IMR-90 (cell line): ENCODE data around the gene SLC2A6. TPM values are rescaled to one million over a fixed set of nuclear protein-coding genes. Genes with fewer than 3 reads are reported as not detected.
A peak's percentile ranks its signal among the peaks of the same experiment; 100 is the strongest.

Source experiments
- ATAC-seq: fragments of 200-7000 bp; cut with Tn5 transposase; 2 replicates; pipeline ENCODE4 v1.9.1; 2020; ENCODE audit warnings: low read depth, mild to moderate bottlenecking, moderate library complexity
- BruUV-seq: library from RNA; stranded (reverse); fragments of 400-500 nt; replicated peaks from 2 replicates; lab custom pipeline; 2021; lab: Mats Ljungman, UMichigan
- CTCF ChIA-PET: fragments of 300-600 bp; formaldehyde crosslinking; extraction: SDS; loops from one replicate; lab custom pipeline; 2021; ENCODE audit warnings: antibody characterized with exemption; lab: Yijun Ruan, JAX
- POLR2A ChIA-PET: fragments of 300-600 bp; sonication (Branson Sonifier 250); formaldehyde crosslinking; loops from one replicate; lab custom pipeline; 2022; ENCODE audit warnings: antibody characterized with exemption; ENCODE audit not compliant: unreplicated experiment; lab: Charles Lee
- DNase-seq: peaks from one replicate; pipeline ENCODE4 v3.0.0; 2013
- H2AFZ ChIP-seq: replicated peaks from 2 replicates; pipeline ENCODE3; 2013; ENCODE audit warnings: low read length, mild to moderate bottlenecking; ENCODE audit not compliant: poor library complexity
- H2AK5ac ChIP-seq: 2 replicates; pipeline ENCODE4 v1.6.1; 2013; ENCODE audit warnings: low read depth, low read length, inconsistent platforms
- H2AK9ac ChIP-seq: replicated peaks from 2 replicates; pipeline ENCODE3; 2013; ENCODE audit warnings: mild to moderate bottlenecking, low read depth, low read length, moderate library complexity; ENCODE audit not compliant: poor library complexity
- H2BK120ac ChIP-seq: 2 replicates; pipeline ENCODE4 v1.6.1; 2013; ENCODE audit warnings: low read depth, low read length, inconsistent platforms
- H2BK15ac ChIP-seq: 3 replicates; pipeline ENCODE4 v1.6.1; 2013; ENCODE audit warnings: low read depth, low read length, inconsistent platforms
- H2BK20ac ChIP-seq: 2 replicates; pipeline ENCODE4 v1.6.1; 2013; ENCODE audit warnings: low read depth, mild to moderate bottlenecking, inconsistent platforms, low read length, moderate library complexity
- H2BK5ac ChIP-seq: 2 replicates; pipeline ENCODE4 v1.6.1; 2013; ENCODE audit warnings: mild to moderate bottlenecking, low read depth, low read length, inconsistent platforms; ENCODE audit not compliant: poor library complexity, severe bottlenecking
- H3K14ac ChIP-seq: replicated peaks from 2 replicates; pipeline ENCODE4 v1.6.1; 2013; ENCODE audit warnings: low read depth, low read length, inconsistent platforms
- H3K18ac ChIP-seq: 2 replicates; pipeline ENCODE4 v1.6.1; 2013; ENCODE audit warnings: low read depth, low read length, control low read depth
- H3K23ac ChIP-seq: 2 replicates; pipeline ENCODE4 v1.6.1; 2013; ENCODE audit warnings: low read depth, low read length, inconsistent platforms
- H3K27ac ChIP-seq: 2 replicates; pipeline ENCODE4 v1.5.1; 2013; ENCODE audit warnings: mild to moderate bottlenecking, control low read depth, low read length; ENCODE audit not compliant: insufficient read depth
- H3K27me3 ChIP-seq: 2 replicates; pipeline ENCODE4 v1.6.1; 2013; ENCODE audit warnings: low read length; ENCODE audit not compliant: control insufficient read depth, insufficient read depth
- H3K36me3 ChIP-seq: 2 replicates; pipeline ENCODE4 v1.6.1; 2013; ENCODE audit warnings: low read length, mixed read lengths; ENCODE audit not compliant: control insufficient read depth, insufficient read depth
- H3K4ac ChIP-seq: 2 replicates; pipeline ENCODE4 v1.6.1; 2013; ENCODE audit warnings: low read depth, low read length, inconsistent platforms
- H3K4me1 ChIP-seq: 2 replicates; pipeline ENCODE4 v1.6.1; 2013; ENCODE audit warnings: low read length, mixed read lengths; ENCODE audit not compliant: control insufficient read depth, insufficient read depth
- H3K4me2 ChIP-seq: 2 replicates; pipeline ENCODE4 v1.6.1; 2013; ENCODE audit warnings: low read depth, mild to moderate bottlenecking, control low read depth, low read length, moderate library complexity
- H3K4me3 ChIP-seq: 2 replicates; pipeline ENCODE4 v1.5.1; 2013; ENCODE audit warnings: low read depth, mild to moderate bottlenecking, control low read depth, low read length, moderate library complexity; ENCODE audit not compliant: insufficient read depth
- H3K56ac ChIP-seq: 2 replicates; pipeline ENCODE4 v1.6.1; 2013; ENCODE audit warnings: low read length, inconsistent platforms; ENCODE audit not compliant: insufficient read depth; ENCODE audit errors: extremely low read depth
- H3K79me1 ChIP-seq, 2 experiments: 2 replicates each; pipeline ENCODE4 v1.6.1; 2013; ENCODE audit warnings: low read length in 2 of 2, inconsistent platforms in 1 of 2, low read depth in 1 of 2
- H3K9ac ChIP-seq: 2 replicates; pipeline ENCODE4 v1.6.1; 2013; ENCODE audit warnings: low read depth, low read length, control low read depth
- H3K9me1 ChIP-seq: 2 replicates; pipeline ENCODE4 v1.6.1; 2013; ENCODE audit warnings: low read length, inconsistent platforms; ENCODE audit not compliant: insufficient read depth
- H3K9me3 ChIP-seq: 2 replicates; pipeline ENCODE4 v1.6.1; 2013; ENCODE audit warnings: low read length; ENCODE audit not compliant: control insufficient read depth, insufficient read depth
- H4K20me1 ChIP-seq: 2 replicates; pipeline ENCODE4 v1.6.1; 2013; ENCODE audit warnings: low read length, inconsistent platforms; ENCODE audit not compliant: insufficient read depth
- H4K5ac ChIP-seq: 2 replicates; pipeline ENCODE4 v1.6.1; 2013; ENCODE audit warnings: mild to moderate bottlenecking, low read depth, low read length, control low read depth
- H4K8ac ChIP-seq, 2 experiments: 2 replicates each; pipeline ENCODE4 v1.6.1; 2013; ENCODE audit warnings: low read depth in 2 of 2, low read length in 2 of 2, control low read depth in 1 of 2, inconsistent platforms in 1 of 2
- H4K91ac ChIP-seq: 2 replicates; pipeline ENCODE4 v1.6.1; 2013; ENCODE audit warnings: low read depth, low read length, inconsistent platforms; ENCODE audit not compliant: insufficient read depth
- CEBPB ChIP-seq: IDR thresholded peaks from 2 replicates; pipeline ENCODE4 v1.6.1; 2012; ENCODE audit warnings: low read depth, low read length, improper control_type of control experiment
- CHD1 ChIP-seq: IDR thresholded peaks from 2 replicates; pipeline ENCODE4 v1.6.1; 2012; ENCODE audit warnings: low read depth, low read length, improper control_type of control experiment
- CTCF ChIP-seq: conservative IDR thresholded peaks from 2 replicates; pipeline ENCODE4 v1.5.1; 2012; ENCODE audit warnings: mild to moderate bottlenecking, low read depth, low read length, improper control_type of control experiment
- ELK1 ChIP-seq: fragments of 150-350 bp; IDR thresholded peaks from 2 replicates; pipeline ENCODE4 v1.6.1; 2016; ENCODE audit warnings: low read depth, mild to moderate bottlenecking, low read length, moderate library complexity, borderline replicate concordance
- FOS ChIP-seq: fragments of 150-350 bp; IDR thresholded peaks from 2 replicates; pipeline ENCODE4 v1.6.1; 2016; ENCODE audit warnings: low read depth, low read length
- MAFK ChIP-seq: IDR thresholded peaks from 2 replicates; pipeline ENCODE4 v1.6.1; 2012; ENCODE audit warnings: low read depth, low read length, improper control_type of control experiment
- MAZ ChIP-seq: IDR thresholded peaks from 2 replicates; pipeline ENCODE4 v1.6.1; 2012; ENCODE audit warnings: low read depth, mild to moderate bottlenecking, low read length, improper control_type of control experiment, moderate library complexity, borderline replicate concordance
- MXI1 ChIP-seq: IDR thresholded peaks from 2 replicates; pipeline ENCODE4 v1.6.1; 2012; ENCODE audit warnings: low read depth, mild to moderate bottlenecking, low read length, moderate library complexity, borderline replicate concordance
- NFE2L2 ChIP-seq: fragments of 150-350 bp; IDR thresholded peaks from 2 replicates; pipeline ENCODE4 v1.6.1; 2016; ENCODE audit warnings: low read depth, mild to moderate bottlenecking, low read length
- POLR2A ChIP-seq: IDR thresholded peaks from 2 replicates; pipeline ENCODE4 v1.6.1; 2012; ENCODE audit warnings: mild to moderate bottlenecking, low read depth, low read length
- RAD21 ChIP-seq: IDR thresholded peaks from 2 replicates; pipeline ENCODE4 v1.6.1; 2012; ENCODE audit warnings: low read length, improper control_type of control experiment
- RCOR1 ChIP-seq: IDR thresholded peaks from 2 replicates; pipeline ENCODE4 v1.6.1; 2012; ENCODE audit warnings: mild to moderate bottlenecking, low read length, improper control_type of control experiment; ENCODE audit not compliant: insufficient replicate concordance
- RFX5 ChIP-seq: IDR thresholded peaks from 2 replicates; pipeline ENCODE4 v1.8.0; 2012; ENCODE audit warnings: low read depth, mild to moderate bottlenecking, low read length, moderate library complexity
- USF2 ChIP-seq: fragments of 150-350 bp; IDR thresholded peaks from 2 replicates; pipeline ENCODE4 v1.6.1; 2017; ENCODE audit warnings: mild to moderate bottlenecking, antibody characterized with exemption, low read length, low read depth
- WGBS, 2 experiments: methylation state at CpG; one replicate each; pipeline versions ENCODE4 v1.1.5 to v1.1.7; 2013; ENCODE audit warnings: missing lambda C conversion rate in 2 of 2; ENCODE audit not compliant: insufficient read length in 1 of 2; ENCODE audit errors: extremely low coverage in 2 of 2; 5-methylcytosine and 5-hydroxymethylcytosine counted together
- dilution Hi-C: fragments of 300-500 bp; cut with HindIII; formaldehyde crosslinking; loops from one replicate; pipeline ENCODE4 v1.14.3; 2018; ENCODE audit warnings: low sequenced_read_pairs; ENCODE audit not compliant: unreplicated experiment
- in situ Hi-C: fragments of 300-500 bp; cut with MboI; formaldehyde crosslinking; loops from 3 replicates; pipeline ENCODE4 v1.14.3; 2019; ENCODE audit warnings: low sequenced_read_pairs, inconsistent platforms, mixed read lengths
- intact Hi-C: fragments of 100-400 bp; cut with micrococcal nuclease; formaldehyde crosslinking; loops from 2 replicates; pipeline ENCODE4 v1.10.0; 2022
- polyA plus RNA-seq, 3 experiments: library from polyadenylated mRNA; depleted of rRNA; stranded (reverse); fragments of >200 nt; gene quantifications; 2 replicates each; pipeline ENCODE4 v1.2.3, GENCODE V29; 2012; ENCODE audit warnings: low replicate concordance in 1 of 3
- total RNA-seq: library from RNA; depleted of rRNA; stranded (reverse); fragments of >200 nt; gene quantifications from 2 replicates; pipeline ENCODE4 v1.2.3, GENCODE V29; 2012

The SLC2A6 gene
- total and polyA plus RNA-seq, 2 of the 4 experiments (the other 2 are of a cell fraction) = 2.9 to 8.5 TPM

GRCh38 chr9:133519693-133520092, 40.8 kb upstream of the SLC2A6 start:
- H3K18ac ChIP-seq = no peak overlapping the region
- H3K9me3 ChIP-seq = no peaks in the 10 kb centered on the region
- H3K4me2 ChIP-seq = no peak overlapping the region
- intact Hi-C loops (loop anchor here (1.0 kb wide), 1 partner anchor 39 kb away; no protein-coding TSS in a partner anchor), in situ Hi-C loops (no loop called here), dilution Hi-C loops (no loop called here)
- H3K9me1 ChIP-seq = no peaks in the 10 kb centered on the region
- H3K79me1 ChIP-seq = no peaks in the 10 kb centered on the region
- POLR2A ChIA-PET = no interaction called here
- H3K4me3 ChIP-seq = no peak overlapping the region
- BruUV-seq = no TSS peak
- H4K8ac ChIP-seq = no peak overlapping the region
- no peak overlapping the region for H2BK120ac ChIP-seq
- no peak overlapping the region for H3K9ac ChIP-seq
- H3K56ac ChIP-seq = no peak overlapping the region
- no peak overlapping the region for H2AK5ac ChIP-seq
- H4K5ac ChIP-seq = no peak overlapping the region
- no peak overlapping the region for H2AK9ac ChIP-seq
- no peak overlapping the region for H2AFZ ChIP-seq
- no peak for TF ChIP-seq CEBPB
- TF ChIP-seq ELK1 = no peak
- no peak for TF ChIP-seq NFE2L2
- TF ChIP-seq USF2 = no peak
- no peak for TF ChIP-seq FOS
- no peak for TF ChIP-seq MAZ
- no peak for TF ChIP-seq RFX5
- TF ChIP-seq RAD21 = no peak
- no peak for TF ChIP-seq MXI1
- TF ChIP-seq POLR2A = no peak
- no peak for TF ChIP-seq CTCF
- no peak for TF ChIP-seq RCOR1
- TF ChIP-seq MAFK = no peak
- no peak for TF ChIP-seq CHD1
- DNase-seq (peak; percentile 12), ATAC-seq (peak; percentile 46; the same call in 1 of the 2 replicates)
- H3K4ac ChIP-seq = no peak overlapping the region
- H2BK15ac ChIP-seq = no peak overlapping the region
- no peak overlapping the region for H2BK20ac ChIP-seq
- no peak overlapping the region for H4K91ac ChIP-seq
- no peaks in the 10 kb centered on the region for H3K4me1 ChIP-seq
- H3K23ac ChIP-seq = no peak overlapping the region
- no CpG with 5 or more reads among the region's 7 CpGs for WGBS, 2 experiments
- peaks cover 70% of the 10 kb centered on the region for H3K27me3 ChIP-seq
- H3K27ac ChIP-seq = no peak overlapping the region
- CTCF ChIA-PET = no interaction called here
- no peaks in the 10 kb centered on the region for H3K36me3 ChIP-seq
- no peak overlapping the region for H3K14ac ChIP-seq
- H4K20me1 ChIP-seq = no peaks in the 10 kb centered on the region
- no peak overlapping the region for H2BK5ac ChIP-seq
